Activated naive CD8-positive, alpha-beta T cell treated with anti-CD3 and anti-CD28 coated beads, Interleukin-2, amount 10 ng/mL, durations not matched to agents 7 days and 5 days (primary cell): ENCODE results near the gene HACD3. TPM values are rescaled to one million over a fixed set of nuclear protein-coding genes. Genes with fewer than 3 reads are reported as not detected.

Experiments
- ATAC-seq: fragments of 150-1000 bp; cut with Tn5 transposase; one replicate; pipeline ENCODE4 v1.10.0; 2021; ENCODE audit warnings: low read depth, moderate library complexity
- POLR2A ChIA-PET: fragments of 350-600 bp; sonication (Branson Sonifier 250); formaldehyde crosslinking; loops from one replicate; lab custom pipeline; 2021; ENCODE audit warnings: antibody characterized with exemption; lab: Charles Lee
- DNase-seq: peaks from one replicate; pipeline ENCODE4 v3.0.0; 2021
- H3K27ac Mint-ChIP-seq: one replicate; pipeline ENCODE4 v1.8.0; 2022; ENCODE audit warnings: mild to moderate bottlenecking, mixed read lengths
- H3K27me3 Mint-ChIP-seq: one replicate; pipeline ENCODE4 v1.8.0; 2022; ENCODE audit warnings: mild to moderate bottlenecking, moderate library complexity, mixed read lengths
- H3K36me3 Mint-ChIP-seq: one replicate; pipeline ENCODE4 v1.8.0; 2021; ENCODE audit warnings: mild to moderate bottlenecking, mixed read lengths
- H3K4me1 Mint-ChIP-seq: one replicate; pipeline ENCODE4 v1.8.0; 2021; ENCODE audit warnings: mixed read lengths
- H3K4me3 Mint-ChIP-seq: one replicate; pipeline ENCODE4 v1.8.0; 2022; ENCODE audit warnings: mild to moderate bottlenecking, moderate library complexity, mixed read lengths
- H3K9me3 Mint-ChIP-seq: one replicate; pipeline ENCODE4 v1.8.0; 2021; ENCODE audit warnings: mixed read lengths
- total RNA-seq, 2 experiments: library from RNA; stranded (reverse); gene quantifications; one replicate each; pipeline ENCODE4 v1.2.3, GENCODE V29; 2021

HACD3 gene, protein sequence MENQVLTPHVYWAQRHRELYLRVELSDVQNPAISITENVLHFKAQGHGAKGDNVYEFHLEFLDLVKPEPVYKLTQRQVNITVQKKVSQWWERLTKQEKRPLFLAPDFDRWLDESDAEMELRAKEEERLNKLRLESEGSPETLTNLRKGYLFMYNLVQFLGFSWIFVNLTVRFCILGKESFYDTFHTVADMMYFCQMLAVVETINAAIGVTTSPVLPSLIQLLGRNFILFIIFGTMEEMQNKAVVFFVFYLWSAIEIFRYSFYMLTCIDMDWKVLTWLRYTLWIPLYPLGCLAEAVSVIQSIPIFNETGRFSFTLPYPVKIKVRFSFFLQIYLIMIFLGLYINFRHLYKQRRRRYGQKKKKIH
- 10 to 100 TPM; 33.3 to 34.5 TPM for total RNA-seq

DNA sequence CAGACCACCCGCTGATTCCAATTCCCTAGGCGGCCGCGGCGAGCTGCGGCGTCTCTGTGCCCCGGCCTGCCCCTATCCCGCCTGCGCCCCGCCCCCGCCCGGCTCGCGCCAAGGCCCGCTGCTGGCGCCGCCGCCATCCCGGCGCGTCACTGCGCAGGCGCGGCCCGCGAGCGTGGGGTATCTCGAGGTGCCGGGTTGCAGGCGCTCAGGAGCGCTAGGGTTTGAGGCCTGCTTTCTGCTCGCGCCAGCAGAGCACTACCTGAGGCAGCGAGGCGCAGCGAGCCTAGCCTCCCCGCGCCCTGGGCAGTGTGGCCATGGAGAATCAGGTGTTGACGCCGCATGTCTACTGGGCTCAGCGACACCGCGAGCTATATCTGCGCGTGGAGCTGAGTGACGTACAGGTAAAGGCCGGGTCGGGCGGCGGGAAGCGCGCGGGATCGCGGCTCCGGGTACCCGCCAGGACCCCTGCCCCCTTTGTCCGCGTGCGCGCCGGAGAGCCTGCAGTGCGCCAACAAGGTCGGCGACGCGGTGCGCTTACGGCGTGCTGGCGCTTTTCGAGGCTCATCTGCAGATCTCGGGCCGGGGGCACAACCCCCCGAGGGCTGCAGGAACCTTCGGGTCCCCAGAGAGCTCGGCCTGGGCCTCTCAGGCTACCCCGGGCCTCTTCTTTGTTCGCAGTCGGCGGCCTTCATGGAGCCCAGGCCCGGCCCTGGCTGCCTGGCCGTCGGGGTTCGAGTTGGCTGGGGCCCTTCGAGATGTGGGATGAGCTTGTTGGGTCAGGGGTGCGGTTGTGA is at the start of gene HACD3:
Gene HACD3, plus strand, starts transcription at position 146 of the 794 bp plus-strand sequence. Its CDS starts 169 bp downstream, at position 315.
- Mint-ChIP-seq H3K9me3 (no peaks in the 10 kb centered on the region), H3K4me1 (peaks cover 29% of the 10 kb centered on the region), H3K27me3 (peaks cover 2% of the 10 kb centered on the region), H3K27ac (peak within 1 kb of the TSS; percentile 83), H3K36me3 (peaks cover 7% of the 10 kb centered on the region), H3K4me3 (peak within 1 kb of the TSS; percentile 77)
- POLR2A ChIA-PET, result interaction anchor here (0.5 to 3.3 kb wide), 8 partner anchors 9 to 1308 kb away, joined by 3 to 28 read pairs (median 6); partner anchors contain the start of genes DPP8, INTS14, RAB11A and RNU5B-1
- peak; percentile 97 for ATAC-seq
- DNase-seq, result peak; percentile 98

DNA sequence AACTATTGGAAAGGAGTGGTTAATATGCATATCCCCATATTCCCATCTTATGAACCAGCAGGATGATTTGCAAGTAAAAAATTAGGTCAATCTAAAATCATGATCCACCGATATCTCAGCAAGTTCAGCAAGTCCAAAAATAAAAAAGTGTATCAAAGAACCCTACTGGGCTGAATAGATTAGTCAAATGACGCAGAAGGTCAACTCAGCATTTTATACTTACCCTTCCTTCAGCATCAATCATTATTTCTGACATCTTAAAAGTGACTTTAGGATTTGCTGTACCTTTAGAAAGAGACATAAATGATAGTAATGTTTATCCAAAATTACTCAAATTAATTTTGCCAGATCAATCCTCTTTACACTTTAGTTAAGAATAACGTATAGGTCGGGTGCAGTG is 45.4 kb upstream of the HACD3 start:
- DNase-seq, result no peak
- no peaks in the 10 kb centered on the region for H3K27me3 Mint-ChIP-seq
- ATAC-seq, result no peak
- H3K4me1 Mint-ChIP-seq, result no peaks in the 10 kb centered on the region
- peaks cover 24% of the 10 kb centered on the region for H3K36me3 Mint-ChIP-seq
- no peaks in the 10 kb centered on the region for H3K9me3 Mint-ChIP-seq
- H3K4me3 Mint-ChIP-seq, result no peak overlapping the region
- POLR2A ChIA-PET, result no interaction called here
- H3K27ac Mint-ChIP-seq, result no peak overlapping the region

DNA sequence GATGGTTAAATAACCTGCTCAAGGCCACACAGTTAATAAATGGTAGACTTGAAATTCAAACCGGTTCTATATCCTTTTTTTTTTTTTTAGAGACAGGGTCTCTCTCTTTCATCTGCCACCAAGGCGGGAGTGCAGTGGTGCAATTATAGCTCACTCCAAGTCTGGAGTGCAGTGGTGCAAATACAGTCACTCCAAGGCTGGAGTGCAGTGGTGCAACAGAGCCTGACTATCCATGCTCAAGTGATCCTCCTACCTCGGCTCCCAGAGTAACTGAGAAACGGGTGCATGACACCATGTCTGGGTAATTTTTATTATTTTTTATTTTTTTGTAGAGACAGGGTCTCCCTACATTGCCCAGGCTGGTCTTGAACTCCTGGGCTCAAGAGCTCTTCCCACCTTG is 36.2 kb upstream of the HACD3 start:
- H3K4me1 Mint-ChIP-seq, result peaks cover 2% of the 10 kb centered on the region
- H3K9me3 Mint-ChIP-seq, result no peaks in the 10 kb centered on the region
- H3K27me3 Mint-ChIP-seq, result no peaks in the 10 kb centered on the region
- peaks cover 24% of the 10 kb centered on the region for H3K36me3 Mint-ChIP-seq
- no peak overlapping the region for H3K27ac Mint-ChIP-seq
- DNase-seq, result no peak
- POLR2A ChIA-PET, result no interaction called here
- no peak overlapping the region for H3K4me3 Mint-ChIP-seq
- no peak for ATAC-seq

DNA sequence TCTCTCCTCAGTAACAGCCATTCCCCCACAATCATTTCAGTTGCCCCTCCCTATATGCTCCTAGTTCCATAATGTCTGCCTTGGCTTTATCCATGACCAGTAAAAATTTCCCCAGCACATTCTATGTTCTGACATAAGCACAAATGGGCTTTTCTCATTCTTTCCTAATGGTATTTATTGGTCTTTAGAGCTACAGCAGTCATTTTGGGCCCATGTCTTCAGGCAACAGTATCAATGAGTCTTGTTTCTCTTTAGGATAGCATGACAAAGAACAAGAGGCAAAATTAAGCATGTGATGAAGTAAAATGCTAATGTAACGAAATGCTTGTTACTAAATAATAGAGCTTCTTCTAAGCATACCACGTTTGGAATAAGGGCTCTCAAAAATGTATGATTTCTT is 20.9 kb upstream of the HACD3 start:
- H3K9me3 Mint-ChIP-seq, result no peaks in the 10 kb centered on the region
- no peaks in the 10 kb centered on the region for H3K27me3 Mint-ChIP-seq
- POLR2A ChIA-PET, result interaction anchor here (0.5 kb wide), 1 partner anchor 248 kb away, joined by 4 read pairs; no protein-coding TSS in a partner anchor
- no peak overlapping the region for H3K27ac Mint-ChIP-seq
- no peak for DNase-seq
- H3K4me3 Mint-ChIP-seq, result no peak overlapping the region
- peaks cover 7% of the 10 kb centered on the region for H3K4me1 Mint-ChIP-seq
- no peak for ATAC-seq
- H3K36me3 Mint-ChIP-seq, result peaks cover 32% of the 10 kb centered on the region

DNA sequence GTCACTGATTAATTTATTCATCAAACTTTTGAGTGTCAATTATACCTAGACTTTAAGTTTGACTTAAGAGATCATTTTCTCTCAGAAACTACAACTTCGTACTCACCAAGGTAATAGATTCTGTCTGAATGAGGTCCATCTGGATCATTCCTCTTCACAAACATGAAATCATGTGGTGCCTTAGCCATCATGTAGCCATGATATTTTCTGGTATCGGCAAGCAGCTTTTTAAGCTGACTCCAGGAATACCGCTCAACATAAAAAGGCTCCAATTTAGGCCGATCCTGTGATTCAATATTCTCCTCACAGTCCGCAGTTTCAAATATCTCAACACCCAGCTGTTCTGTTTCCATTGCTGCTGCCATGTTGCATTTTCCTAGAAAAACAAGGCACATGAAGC is 18.1 kb upstream of the HACD3 start:
- no peak overlapping the region for H3K4me3 Mint-ChIP-seq
- no peak for DNase-seq
- H3K36me3 Mint-ChIP-seq, result peaks cover 25% of the 10 kb centered on the region
- no peak overlapping the region for H3K27ac Mint-ChIP-seq
- no peaks in the 10 kb centered on the region for H3K27me3 Mint-ChIP-seq
- no peaks in the 10 kb centered on the region for H3K9me3 Mint-ChIP-seq
- POLR2A ChIA-PET, result interaction anchor here (2.0 kb wide), 1 partner anchor 18 kb away, joined by 8 read pairs; the partner anchor contains the start of gene HACD3
- no peak for ATAC-seq
- H3K4me1 Mint-ChIP-seq, result peaks cover 15% of the 10 kb centered on the region

DNA sequence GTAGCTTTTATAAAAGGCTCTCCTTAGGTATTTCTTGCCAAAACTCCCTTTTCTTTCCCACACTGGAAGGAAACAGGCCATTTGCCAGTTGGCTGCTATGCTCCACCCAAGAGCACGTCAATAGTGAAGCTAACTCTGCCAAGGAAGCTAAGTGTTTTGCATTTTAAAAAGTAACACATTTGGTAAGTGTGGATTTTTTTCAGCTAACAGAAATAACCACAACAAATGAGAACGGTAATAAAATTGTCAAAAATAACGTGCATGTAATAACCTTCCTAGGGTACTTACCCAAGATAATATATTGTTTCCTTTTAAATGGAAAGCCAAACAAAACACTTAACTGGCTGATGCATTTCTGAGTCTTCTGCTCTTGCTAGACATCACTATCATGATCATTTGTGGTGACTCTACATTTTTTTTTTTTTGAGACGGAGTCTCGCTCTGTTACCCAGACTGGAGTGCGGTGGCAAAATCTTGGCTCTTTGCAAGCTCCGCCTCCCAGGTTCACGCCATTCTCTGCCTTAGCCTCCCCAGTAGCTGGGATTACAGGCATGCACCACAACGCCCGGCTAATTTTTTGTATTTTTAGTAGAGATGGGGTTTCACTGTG is 17.4 kb upstream of the HACD3 start:
- H3K36me3 Mint-ChIP-seq, result peaks cover 24% of the 10 kb centered on the region

DNA sequence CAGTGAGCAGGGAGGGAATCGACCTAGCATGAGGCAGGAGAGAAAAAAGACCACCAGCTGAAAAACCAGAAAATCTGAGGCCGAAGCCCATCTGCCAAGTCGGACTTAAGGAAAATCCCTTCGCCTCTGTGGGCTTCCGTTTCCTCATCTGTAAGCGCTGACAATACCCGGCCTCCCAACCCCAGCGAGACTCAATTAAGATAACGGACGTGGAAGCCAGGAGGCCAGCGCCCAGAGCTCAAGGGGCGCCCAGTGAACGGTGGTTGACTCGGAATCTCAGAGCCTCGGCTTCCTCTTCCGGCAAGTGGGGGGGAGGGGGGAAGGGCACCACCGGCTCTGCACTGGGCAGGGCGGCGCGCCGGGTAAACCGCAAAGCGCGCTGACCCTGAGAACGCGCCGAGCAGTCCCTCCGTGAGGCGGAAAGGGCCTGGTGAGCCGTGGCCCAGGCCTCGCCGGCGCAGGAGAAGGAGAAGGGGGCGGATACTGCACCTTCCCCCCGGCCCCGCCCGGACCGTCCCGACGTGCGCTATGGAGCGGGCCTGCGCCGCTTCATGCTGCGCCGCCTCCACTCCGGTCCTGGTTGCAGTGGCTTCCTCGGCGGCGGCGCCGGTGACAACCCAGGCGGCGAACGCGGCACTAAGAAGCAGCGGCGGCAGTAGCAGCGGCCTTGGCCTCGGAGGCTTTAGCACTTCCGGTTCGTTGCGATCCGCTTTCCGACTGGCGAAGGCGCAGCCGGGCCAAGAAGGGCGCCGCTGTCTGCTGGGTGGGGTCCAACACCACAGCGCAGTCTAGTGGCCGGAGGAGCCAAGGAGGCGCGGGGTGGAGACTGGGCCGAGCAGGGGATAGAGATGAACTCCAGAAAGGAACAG is 13.0 kb upstream of the HACD3 start, which contains the start of gene DPP8:
Gene DPP8, minus strand, starts transcription at position 693 of the 869 bp plus-strand sequence. CDS start 5,136 bp downstream, outside the sequence.
- H3K27me3 Mint-ChIP-seq, result no peaks in the 10 kb centered on the region
- peak within 1 kb of the TSS; percentile 89 for H3K4me3 Mint-ChIP-seq
- H3K4me1 Mint-ChIP-seq, result peaks cover 18% of the 10 kb centered on the region
- no peaks in the 10 kb centered on the region for H3K9me3 Mint-ChIP-seq
- POLR2A ChIA-PET, result interaction anchor here (0.6 to 2.0 kb wide), 21 partner anchors 9 to 777 kb away, joined by 3 to 28 read pairs (median 4); partner anchors contain the start of genes HACD3, INTS14, PARP16 and RNU5B-1
- ATAC-seq (peak; percentile 93), DNase-seq (peak; percentile 94)
- peak within 1 kb of the TSS; percentile 90 for H3K27ac Mint-ChIP-seq
- H3K36me3 Mint-ChIP-seq, result peaks cover 11% of the 10 kb centered on the region

More for the DNA sequence above, 17.4 kb upstream of the HACD3 start:
- Mint-ChIP-seq H3K9me3 (no peaks in the 10 kb centered on the region), H3K4me1 (peaks cover 18% of the 10 kb centered on the region), H3K4me3 (no peak overlapping the region), H3K27ac (no peak overlapping the region), H3K27me3 (no peaks in the 10 kb centered on the region)
- no peak for DNase-seq
- ATAC-seq, result no peak
- POLR2A ChIA-PET, result interaction anchor here (2.0 kb wide), 1 partner anchor 17 kb away, joined by 8 read pairs; the partner anchor contains the start of gene HACD3

DNA sequence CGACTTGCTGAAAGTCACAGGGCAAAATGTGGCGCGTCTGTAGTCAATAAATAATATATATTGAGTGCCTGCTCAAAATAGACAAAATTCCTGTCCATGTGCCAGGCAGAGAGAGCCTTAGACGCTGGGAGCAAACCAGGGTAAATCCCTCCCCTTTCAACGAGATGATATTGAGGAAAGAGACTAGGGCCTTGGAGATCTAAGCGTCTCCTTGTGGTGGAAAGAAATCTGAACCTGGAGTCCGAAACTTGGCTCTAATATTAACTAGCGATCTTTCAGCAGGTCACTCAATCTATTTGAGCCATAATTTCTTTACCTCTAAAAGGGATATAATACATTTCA is 12.4 kb upstream of the HACD3 start:
- peak overlapping the region; percentile 89 for H3K4me3 Mint-ChIP-seq
- H3K4me1 Mint-ChIP-seq, result peaks cover 19% of the 10 kb centered on the region
- H3K27ac Mint-ChIP-seq, result peak overlapping the region; percentile 90
- peaks cover 5% of the 10 kb centered on the region for H3K36me3 Mint-ChIP-seq
- ATAC-seq (no peak), DNase-seq (no peak)
- H3K27me3 Mint-ChIP-seq, result peaks cover 1% of the 10 kb centered on the region
- no peaks in the 10 kb centered on the region for H3K9me3 Mint-ChIP-seq
- POLR2A ChIA-PET, result interaction anchor here (0.7 kb wide), 2 partner anchors 16 to 40 kb away, joined by 5 to 8 read pairs; no protein-coding TSS in a partner anchor

DNA sequence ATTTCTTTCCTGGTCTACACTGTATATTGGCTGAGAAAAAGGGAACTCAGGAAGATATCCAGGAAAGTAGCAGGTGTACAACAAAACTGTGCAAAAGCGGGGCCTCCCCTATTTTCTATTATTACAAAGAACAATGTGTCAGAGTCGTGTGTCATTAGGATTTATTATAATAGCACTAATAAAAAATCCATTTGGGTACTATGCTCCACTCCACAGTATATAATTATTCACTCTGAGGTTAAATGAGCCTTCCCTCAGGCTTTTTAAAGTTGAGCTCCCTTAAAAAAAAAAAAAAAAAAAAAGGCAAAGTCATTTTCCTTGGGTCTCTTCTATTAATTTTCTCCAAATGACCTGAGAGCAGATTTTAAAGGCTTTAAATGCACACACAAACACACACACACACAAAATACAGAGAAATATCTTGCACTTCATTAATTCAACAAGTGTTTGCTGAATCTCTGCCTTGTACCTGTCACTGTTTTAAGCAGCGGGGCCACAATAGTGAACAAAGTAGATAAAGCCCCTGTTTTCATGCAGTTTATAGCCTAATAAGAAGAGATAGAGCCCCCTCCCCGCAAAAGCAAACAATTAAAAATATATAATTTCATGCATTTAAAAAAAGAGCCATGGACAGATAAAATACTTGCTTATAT is 11.5 kb upstream of the HACD3 start:
- H3K27ac Mint-ChIP-seq, result no peak overlapping the region
- peaks cover 15% of the 10 kb centered on the region for H3K4me1 Mint-ChIP-seq
- no peak for DNase-seq
- no peak overlapping the region for H3K4me3 Mint-ChIP-seq
- H3K27me3 Mint-ChIP-seq, result peaks cover 3% of the 10 kb centered on the region
- H3K36me3 Mint-ChIP-seq, result peaks cover 2% of the 10 kb centered on the region
- H3K9me3 Mint-ChIP-seq, result no peaks in the 10 kb centered on the region
- POLR2A ChIA-PET, result interaction anchor here (0.7 kb wide), 1 partner anchor 15 kb away, joined by 5 read pairs; no protein-coding TSS in a partner anchor
- no peak for ATAC-seq

DNA sequence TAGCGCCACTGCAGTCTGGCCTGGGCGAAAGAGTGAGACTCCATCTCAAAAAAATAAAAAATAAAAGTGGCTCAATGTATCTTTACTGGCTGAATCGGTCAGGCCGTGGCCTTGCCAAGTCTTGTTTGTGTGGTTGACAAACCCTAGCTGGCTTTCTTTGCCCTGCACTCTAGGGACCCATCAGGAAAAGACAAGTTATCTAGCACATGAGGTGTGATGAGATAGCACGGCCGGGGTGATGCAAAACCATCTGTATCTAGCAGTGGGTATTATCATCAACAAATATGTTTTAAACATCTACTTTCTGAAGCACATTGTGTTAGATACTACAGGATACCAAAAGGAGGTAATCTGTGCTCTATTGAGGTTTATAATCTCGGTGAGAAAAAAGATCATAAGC is 8.9 kb upstream of the HACD3 start:
- Mint-ChIP-seq H3K4me1 (peaks cover 8% of the 10 kb centered on the region), H3K36me3 (no peaks in the 10 kb centered on the region), H3K4me3 (no peak overlapping the region), H3K9me3 (no peaks in the 10 kb centered on the region), H3K27ac (no peak overlapping the region), H3K27me3 (peaks cover 5% of the 10 kb centered on the region)
- ATAC-seq (no peak), DNase-seq (no peak)
- POLR2A ChIA-PET, result no interaction called here

DNA sequence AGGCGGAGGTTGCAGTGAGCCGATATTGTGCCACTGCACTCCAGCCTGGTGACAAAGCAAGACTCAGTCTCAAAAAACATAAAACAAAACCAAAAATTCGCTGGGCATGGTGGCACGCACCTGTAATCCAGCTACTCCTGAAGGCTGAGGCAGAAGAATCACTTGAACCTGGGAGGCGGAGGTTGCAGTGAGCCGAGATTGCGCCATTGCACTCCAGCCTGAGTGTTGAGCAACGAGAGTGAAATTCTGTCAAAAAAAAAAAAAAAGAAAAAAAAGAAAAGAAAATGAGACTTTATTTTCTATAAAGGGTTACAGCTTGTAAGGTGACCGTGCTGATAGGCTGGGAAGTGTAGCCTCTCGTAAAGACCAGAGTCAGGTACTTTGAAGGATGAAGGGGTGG is 6.0 kb upstream of the HACD3 start:
- POLR2A ChIA-PET, result interaction anchor here (0.5 kb wide), 1 partner anchor 1052 kb away, joined by 5 read pairs; no protein-coding TSS in a partner anchor
- H3K27me3 Mint-ChIP-seq, result peaks cover 7% of the 10 kb centered on the region
- peaks cover 2% of the 10 kb centered on the region for H3K4me1 Mint-ChIP-seq
- H3K9me3 Mint-ChIP-seq, result no peaks in the 10 kb centered on the region
- no peak overlapping the region for H3K4me3 Mint-ChIP-seq
- ATAC-seq (no peak), DNase-seq (no peak)
- H3K27ac Mint-ChIP-seq, result no peak overlapping the region
- H3K36me3 Mint-ChIP-seq, result no peaks in the 10 kb centered on the region

DNA sequence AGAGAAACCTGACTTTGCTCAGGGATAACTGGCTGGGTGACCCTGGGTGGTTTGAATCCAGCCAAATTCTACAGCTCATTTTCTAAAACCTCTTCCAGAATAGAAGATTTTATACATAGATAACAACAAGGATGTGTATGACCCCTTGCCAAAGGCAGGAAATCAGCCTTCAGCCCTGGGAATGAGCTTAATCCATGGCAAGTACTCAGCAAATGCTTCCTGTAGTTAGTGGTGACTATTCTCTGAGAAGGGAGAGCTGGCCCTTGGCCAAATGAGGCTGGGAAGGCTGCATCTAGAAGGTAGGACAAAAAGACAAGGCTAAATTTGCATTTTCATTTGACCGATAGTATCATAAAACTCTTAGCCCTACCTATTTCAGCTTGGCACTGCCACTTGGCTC is 4.6 kb upstream of the HACD3 start:
- ATAC-seq (no peak), DNase-seq (no peak)
- H3K9me3 Mint-ChIP-seq, result no peaks in the 10 kb centered on the region
- H3K27me3 Mint-ChIP-seq, result peaks cover 7% of the 10 kb centered on the region
- H3K36me3 Mint-ChIP-seq, result no peaks in the 10 kb centered on the region
- no peak overlapping the region for H3K27ac Mint-ChIP-seq
- POLR2A ChIA-PET, result interaction anchor here (0.7 kb wide), 1 partner anchor 379 kb away, joined by 3 read pairs; no protein-coding TSS in a partner anchor
- H3K4me1 Mint-ChIP-seq, result peaks cover 7% of the 10 kb centered on the region
- no peak overlapping the region for H3K4me3 Mint-ChIP-seq
